Stomach smooth muscle (tissue), 2 donors: ENCODE results near the gene SMARCB1.
"Not testable (repeated sequence)": the region's sequence is repeated elsewhere in the genome, so short reads cannot be mapped to it uniquely, and the experiment has no call there.

Experiments used
- H3K27ac ChIP-seq: one replicate; pipeline ENCODE4 v1.7.0; 2013; ENCODE audit warnings: mild to moderate bottlenecking, low read length, inconsistent platforms
- H3K27me3 ChIP-seq, 2 donors: one replicate each; pipeline ENCODE4 v1.7.0; 2013; ENCODE audit warnings: low read length in 2 of 2; ENCODE audit not compliant: insufficient read depth in 2 of 2, control insufficient read depth in 1 of 2
- H3K36me3 ChIP-seq, 2 donors: one replicate each; pipeline ENCODE4 v1.7.0; 2013; ENCODE audit warnings: low read length in 2 of 2; ENCODE audit not compliant: control insufficient read depth in 2 of 2, insufficient read depth in 2 of 2
- H3K4me1 ChIP-seq: one replicate; pipeline ENCODE4 v1.7.0; 2013; ENCODE audit warnings: low read length; ENCODE audit not compliant: control insufficient read depth, insufficient read depth
- H3K4me3 ChIP-seq, 2 donors: one replicate each; pipeline ENCODE4 v1.7.0; 2013; ENCODE audit warnings: low read length in 2 of 2
- H3K9ac ChIP-seq, 2 donors: one replicate each; pipeline ENCODE4 v1.7.0; 2013; ENCODE audit warnings: low read length in 2 of 2, mild to moderate bottlenecking in 1 of 2
- H3K9me3 ChIP-seq, 2 donors: one replicate each; pipeline ENCODE4 v1.7.0; 2013; ENCODE audit warnings: low read length in 2 of 2; ENCODE audit not compliant: control insufficient read depth in 2 of 2
- donor health status: healthy.
- donor health status: Pancreatic carcinoma.

The SMARCB1 gene

DNA sequence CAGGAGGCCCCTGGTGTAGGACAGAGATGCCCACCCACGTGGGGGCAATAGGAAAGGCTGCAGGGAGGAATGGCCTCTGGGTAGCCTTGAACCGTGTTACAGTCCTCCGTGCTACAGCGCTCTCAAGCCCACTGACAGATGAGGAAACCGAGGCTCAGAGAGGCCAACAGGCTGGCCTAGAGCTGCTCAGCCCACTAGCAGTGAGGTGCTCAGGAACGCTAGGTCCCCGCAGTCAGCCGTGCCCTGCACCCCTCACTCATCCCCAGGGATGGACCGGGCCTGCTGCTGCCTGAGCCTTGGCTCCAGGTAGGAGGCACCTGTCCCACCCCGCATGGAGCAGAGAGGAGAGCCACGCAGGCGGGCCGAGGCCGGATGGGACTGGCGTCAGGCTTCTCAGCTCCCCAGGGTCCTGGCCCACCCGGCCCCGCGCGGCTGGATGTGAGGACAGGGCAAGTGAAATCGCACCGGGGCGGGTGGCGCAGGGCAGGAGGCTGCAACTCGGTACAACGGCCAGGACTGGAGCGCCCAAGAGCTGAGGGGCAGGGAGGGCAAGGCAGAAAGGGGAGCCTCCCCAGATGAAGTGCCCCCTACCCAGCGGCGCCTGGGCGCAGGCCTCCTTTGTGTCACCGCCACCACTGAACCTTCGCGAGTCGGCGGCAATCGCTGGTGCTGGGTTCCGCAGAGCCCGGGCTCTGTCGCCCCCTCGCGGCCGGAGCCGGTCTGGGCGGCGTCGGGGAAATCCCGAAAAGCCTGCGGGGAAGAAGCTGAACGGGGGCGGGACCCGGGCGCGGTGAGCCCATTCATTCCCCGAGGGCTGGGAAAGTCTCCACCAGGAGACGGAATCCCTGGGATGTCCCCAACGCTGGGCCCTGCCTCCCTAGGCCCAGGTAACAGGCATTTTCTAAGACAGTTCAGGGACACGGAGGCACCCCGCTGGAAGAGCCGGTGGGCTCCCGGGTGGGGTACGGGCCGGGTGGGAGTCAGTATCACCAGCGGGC is 62.5 kb downstream of the SMARCB1 start:
- Histone ChIP-seq H3K27ac (no peak overlapping the region), H3K9me3 (no peaks in the 10 kb centered on the region), H3K36me3 (no peaks in the 10 kb centered on the region), H3K9ac (peak overlapping the region; percentile 21 to 32), H3K4me3 (peak overlapping the region in 1 of 2 donors; percentile 35), H3K4me1 (peaks cover 13% of the 10 kb centered on the region), H3K27me3 (no peaks in the 10 kb centered on the region)

DNA sequence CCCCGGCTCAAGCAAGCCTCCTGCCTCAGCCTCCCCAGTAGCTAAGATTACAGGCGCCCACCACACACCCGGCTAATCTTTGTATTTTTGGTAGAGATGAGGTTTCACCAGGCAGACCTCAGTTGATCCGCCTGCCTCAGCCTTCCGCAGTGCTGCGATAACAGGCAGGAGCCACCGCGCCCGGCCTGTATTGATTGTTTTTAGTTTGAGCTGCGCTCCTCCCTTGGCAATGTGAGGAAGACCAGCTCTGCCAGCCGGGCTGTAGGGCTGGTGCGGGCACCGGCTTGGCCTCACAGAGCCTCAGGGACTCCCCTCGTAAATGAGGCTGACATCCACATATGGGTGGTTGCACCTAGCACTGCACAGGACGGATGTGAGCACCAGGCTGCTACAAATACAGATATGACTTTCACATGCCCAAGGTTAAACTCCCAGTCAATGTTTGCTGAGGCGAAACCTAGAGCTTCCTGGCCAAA is 63.4 kb downstream of the SMARCB1 start:
- Histone ChIP-seq H3K4me3 (no peak overlapping the region), H3K9me3 (no peaks in the 10 kb centered on the region), H3K27me3 (no peaks in the 10 kb centered on the region), H3K4me1 (peaks cover 9% of the 10 kb centered on the region), H3K27ac (no peak overlapping the region), H3K36me3 (no peaks in the 10 kb centered on the region), H3K9ac (no peak overlapping the region)

- Histone ChIP-seq H3K27ac (peak overlapping the region; percentile 94), H3K9me3 (no peaks in the 10 kb centered on the region), H3K9ac (peak overlapping the region; percentile 91 to 96), H3K27me3 (no peaks in the 10 kb centered on the region), H3K4me3 (peak overlapping the region; percentile 94 to 99), H3K36me3 (no peaks in the 10 kb centered on the region), H3K4me1 (peaks cover 21% of the 10 kb centered on the region)
These were observed 70.2 kb downstream of the SMARCB1 start for GRCh38 chr22:23856721-23857605.

GRCh38 chr22:23857606-23858483 is 71.1 kb downstream of the SMARCB1 start, which contains the start of gene SLC2A11:
Gene SLC2A11 (plus strand): TSS chr22:23857875. CDS start chr22:23858000, 125 bp downstream.
- Histone ChIP-seq H3K4me1 (peaks cover 21% of the 10 kb centered on the region), H3K36me3 (peaks cover 0 to under 1% of the 10 kb centered on the region in 2 donors), H3K27ac (peak within 1 kb of the TSS; percentile 94)

DNA sequence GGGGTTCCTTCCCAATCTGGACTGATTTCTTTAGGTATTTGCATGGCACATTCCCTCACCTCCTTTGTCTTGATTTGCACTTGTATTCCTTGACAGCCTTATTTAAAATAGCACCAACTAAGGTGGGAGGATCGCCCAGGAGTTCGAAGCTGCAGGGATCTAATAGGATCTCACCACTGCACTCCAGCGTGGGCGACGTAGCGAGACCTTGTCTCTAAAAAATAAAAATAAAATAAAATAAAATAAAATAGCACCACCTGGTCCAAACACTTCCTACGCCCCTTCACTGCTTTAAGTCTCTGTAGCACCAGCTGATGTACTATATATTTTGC is 71.7 kb downstream of the SMARCB1 start:
- Histone ChIP-seq H3K9ac (peak overlapping the region; percentile 91 to 96), H3K27ac (no peak overlapping the region), H3K4me3 (peak overlapping the region; percentile 94 to 99), H3K9me3 (no peaks in the 10 kb centered on the region), H3K4me1 (peaks cover 21% of the 10 kb centered on the region), H3K27me3 (no peaks in the 10 kb centered on the region), H3K36me3 (peaks cover 0 to 5% of the 10 kb centered on the region in 2 donors)

More at GRCh38 chr22:23857606-23858483, 71.1 kb downstream of the SMARCB1 start, which contains the start of gene SLC2A11:
- Histone ChIP-seq H3K27me3 (no peaks in the 10 kb centered on the region), H3K9me3 (no peaks in the 10 kb centered on the region), H3K9ac (peak within 1 kb of the TSS; percentile 91 to 96), H3K4me3 (peak within 1 kb of the TSS; percentile 94 to 99)

DNA sequence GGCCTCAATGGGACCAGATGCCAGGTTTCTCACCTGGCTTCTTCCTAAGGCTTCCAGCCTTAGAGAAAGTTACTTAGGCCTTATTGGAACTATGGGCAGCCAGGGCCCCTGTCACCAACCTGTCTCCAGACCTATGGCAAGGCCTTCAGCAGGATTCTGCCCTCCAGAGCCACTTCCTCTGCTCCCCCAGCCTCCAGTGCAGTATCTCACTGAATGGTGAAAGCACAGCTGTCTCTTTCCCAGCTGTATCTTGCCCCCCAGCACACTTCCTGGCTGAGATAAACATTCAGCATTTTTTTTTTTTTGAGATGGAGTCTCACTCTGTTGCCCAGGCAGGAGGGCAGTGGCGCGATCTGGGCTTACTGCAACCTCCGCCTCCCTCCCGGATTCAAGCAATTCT is 72.4 kb downstream of the SMARCB1 start:
- Histone ChIP-seq H3K9ac (no peak overlapping the region), H3K4me3 (no peak overlapping the region), H3K27ac (no peak overlapping the region), H3K9me3 (no peaks in the 10 kb centered on the region), H3K4me1 (peaks cover 21% of the 10 kb centered on the region), H3K27me3 (no peaks in the 10 kb centered on the region), H3K36me3 (peaks cover 0 to 5% of the 10 kb centered on the region in 2 donors)

GRCh38 chr22:23860187-23860586 is 73.4 kb downstream of the SMARCB1 start:
- H3K4me1 ChIP-seq: peaks cover 21% of the 10 kb centered on the region

GRCh38 chr22:23862103-23862502 is 75.3 kb downstream of the SMARCB1 start:
- Histone ChIP-seq H3K36me3 (peaks cover 0 to 10% of the 10 kb centered on the region in 2 donors), H3K4me1 (peaks cover 13% of the 10 kb centered on the region), H3K4me3 (no peak overlapping the region), H3K27me3 (no peaks in the 10 kb centered on the region), H3K27ac (no peak overlapping the region), H3K9me3 (no peaks in the 10 kb centered on the region), H3K9ac (no peak overlapping the region)

More at GRCh38 chr22:23860187-23860586, 73.4 kb downstream of the SMARCB1 start:
- not testable (repeated sequence) for H3K36me3 ChIP-seq, H3K27me3 ChIP-seq, H3K4me3 ChIP-seq, H3K9me3 ChIP-seq, H3K27ac ChIP-seq, H3K9ac ChIP-seq

- peaks cover 7 to 26% of the 10 kb centered on the region in 2 donors for H3K36me3 ChIP-seq
- not testable (repeated sequence) for H3K4me1 ChIP-seq, H3K27ac ChIP-seq, H3K9ac ChIP-seq, H3K9me3 ChIP-seq, H3K4me3 ChIP-seq, H3K27me3 ChIP-seq
These were observed 77.9 kb downstream of the SMARCB1 start for GRCh38 chr22:23864499-23865154.
